ENCODE measurements around the gene COPG1.
"Not testable (repeated sequence)": the region's sequence is repeated elsewhere in the genome, so short reads cannot be mapped to it uniquely, and the experiment has no call there.

Gene COPG1

GRCh38 chr3:129249284-129250065, at the start of gene COPG1:
COPG1 (plus strand) TSS chr3:129249606; CDS start chr3:129249710, 104 bp downstream.
- peak; percentile 74 for DNase-seq (ENCODE audit: low read depth)

GRCh38 chr3:129204473-129204872, 44.9 kb upstream of the COPG1 start:
- no peak for DNase-seq (ENCODE audit: low read depth)

GRCh38 chr3:129205109-129205832, 44.1 kb upstream of the COPG1 start:
- no peak for DNase-seq (ENCODE audit: low read depth)

- no peak for DNase-seq (ENCODE audit: low read depth)
Measured at GRCh38 chr3:129207479-129207878, 41.9 kb upstream of the COPG1 start.

- no peak for DNase-seq (ENCODE audit: low read depth)
Measured at GRCh38 chr3:129211345-129211744, 38.1 kb upstream of the COPG1 start.

- no peak for DNase-seq (ENCODE audit: low read depth)
Measured at GRCh38 chr3:129211772-129212171, 37.6 kb upstream of the COPG1 start.

- DNase-seq (ENCODE audit: low read depth), result no peak
Measured at GRCh38 chr3:129213238-129213637, 36.2 kb upstream of the COPG1 start.

GRCh38 chr3:129218742-129219141, 30.7 kb upstream of the COPG1 start:
- no peak for DNase-seq (ENCODE audit: low read depth)

- DNase-seq (ENCODE audit: low read depth), result not testable (repeated sequence)
Measured at GRCh38 chr3:129224387-129224786, 25.0 kb upstream of the COPG1 start.

- peak; percentile 43 for DNase-seq (ENCODE audit: low read depth)
Measured at GRCh38 chr3:129224984-129225393, 24.4 kb upstream of the COPG1 start.

GRCh38 chr3:129226374-129226773, 23.0 kb upstream of the COPG1 start:
- no peak for DNase-seq (ENCODE audit: low read depth)

GRCh38 chr3:129228891-129229585, 20.4 kb upstream of the COPG1 start:
- peak; percentile 50 for DNase-seq (ENCODE audit: low read depth)

- no peak for DNase-seq (ENCODE audit: low read depth)
Measured at GRCh38 chr3:129230311-129231019, 18.9 kb upstream of the COPG1 start.

GRCh38 chr3:129231331-129232119, 17.9 kb upstream of the COPG1 start:
- no peak for DNase-seq (ENCODE audit: low read depth)

GRCh38 chr3:129233538-129233937, 15.9 kb upstream of the COPG1 start:
- peak; percentile 27 for DNase-seq (ENCODE audit: low read depth)

GRCh38 chr3:129234441-129234840, 15.0 kb upstream of the COPG1 start:
- DNase-seq (ENCODE audit: low read depth), result no peak

GRCh38 chr3:129235344-129235917, 14.0 kb upstream of the COPG1 start:
- DNase-seq (ENCODE audit: low read depth), result no peak

GRCh38 chr3:129238945-129239705, 10.3 kb upstream of the COPG1 start:
- DNase-seq (ENCODE audit: low read depth), result no peak

- no peak for DNase-seq (ENCODE audit: low read depth)
Measured at GRCh38 chr3:129239991-129240390, 9.4 kb upstream of the COPG1 start.

GRCh38 chr3:129240436-129240835, 9.0 kb upstream of the COPG1 start:
- DNase-seq (ENCODE audit: low read depth), result no peak
